ENCODE results near the gene YPEL1. TPM values are rescaled to one million over a fixed set of nuclear protein-coding genes. Genes with fewer than 3 reads are reported as not detected.

The YPEL1 gene
- total and polyA plus RNA-seq, 2 donors (not counting 1 experiment from before 2014, with no cell fraction given), result 14.9 to 17.0 TPM

GRCh38 chr22:21761994-21762680 is 26.5 kb upstream of the YPEL1 start:
- Histone ChIP-seq H3K4me3 (ENCODE audit: control extremely low read depth in 1 of 5, extremely low read depth in 1 of 5, insufficient read depth in 1 of 5, low read depth in 2 of 5, low read length in 4 of 5) (no peak overlapping the region), H3K4me1 (ENCODE audit: control insufficient read depth in 2 of 2, insufficient read depth in 2 of 2, low read length in 2 of 2) (no peaks in the 10 kb centered on the region), H3K27me3 (replicated peaks in 1 of 4; ENCODE audit: control extremely low read depth in 1 of 4, control insufficient read depth in 3 of 4, insufficient read depth in 4 of 4, low read length in 3 of 4) (no peaks in the 10 kb centered on the region), H3K27ac (ENCODE audit: low read length in 2 of 2) (no peak overlapping the region), H2AFZ (ENCODE audit: insufficient read depth, low read depth, low read length, poor library complexity, severe bottlenecking) (no peak overlapping the region), H3K4me2 (replicated peaks; ENCODE audit: low read depth, low read length, poor library complexity, severe bottlenecking) (no peak overlapping the region), H3K79me2 (ENCODE audit: control insufficient read depth, insufficient read depth, low read length) (no peaks in the 10 kb centered on the region), H3K9ac (ENCODE audit: low read length) (no peak overlapping the region), H4K20me1 (ENCODE audit: control insufficient read depth, insufficient read depth, low read length, poor library complexity, severe bottlenecking) (peaks cover 24% of the 10 kb centered on the region), H3K36me3 (replicated peaks in 1 of 2; ENCODE audit: control extremely low read depth in 1 of 2, control insufficient read depth in 1 of 2, extremely low read depth in 1 of 2, insufficient read depth in 2 of 2, low read length in 1 of 2) (peaks cover 13 to 72% of the 10 kb centered on the region in 2 experiments), H3K9me3 (ENCODE audit: control extremely low read depth in 1 of 3, control insufficient read depth in 2 of 3, insufficient read depth in 1 of 3, low read length in 2 of 3) (no peaks in the 10 kb centered on the region)
- H3K27ac Mint-ChIP-seq, result no peak overlapping the region
- ChIA-PET CTCF (interaction anchor here (1.0 to 1.2 kb wide), 3 partner anchors 10 to 191 kb away, joined by 3 to 6 read pairs (median 3); partner anchors contain the start of gene PPM1F), POLR2A (no interaction called here)
- ATAC-seq (ENCODE audit: low read depth) (no peak), DNase-seq (no peak)
- no peaks in the 10 kb centered on the region for H3K27me3 Mint-ChIP-seq
- intact Hi-C loops (cut with micrococcal nuclease), result no loop called here
- H3K4me3 Mint-ChIP-seq, result no peak overlapping the region
- no peak for TF ChIP-seq EZH2 (IDR thresholded peaks at IDR 0.05; ENCODE audit: borderline replicate concordance, insufficient read depth, low read depth, low read length, poor library complexity, severe bottlenecking)
- TF ChIP-seq, protein P1, sequence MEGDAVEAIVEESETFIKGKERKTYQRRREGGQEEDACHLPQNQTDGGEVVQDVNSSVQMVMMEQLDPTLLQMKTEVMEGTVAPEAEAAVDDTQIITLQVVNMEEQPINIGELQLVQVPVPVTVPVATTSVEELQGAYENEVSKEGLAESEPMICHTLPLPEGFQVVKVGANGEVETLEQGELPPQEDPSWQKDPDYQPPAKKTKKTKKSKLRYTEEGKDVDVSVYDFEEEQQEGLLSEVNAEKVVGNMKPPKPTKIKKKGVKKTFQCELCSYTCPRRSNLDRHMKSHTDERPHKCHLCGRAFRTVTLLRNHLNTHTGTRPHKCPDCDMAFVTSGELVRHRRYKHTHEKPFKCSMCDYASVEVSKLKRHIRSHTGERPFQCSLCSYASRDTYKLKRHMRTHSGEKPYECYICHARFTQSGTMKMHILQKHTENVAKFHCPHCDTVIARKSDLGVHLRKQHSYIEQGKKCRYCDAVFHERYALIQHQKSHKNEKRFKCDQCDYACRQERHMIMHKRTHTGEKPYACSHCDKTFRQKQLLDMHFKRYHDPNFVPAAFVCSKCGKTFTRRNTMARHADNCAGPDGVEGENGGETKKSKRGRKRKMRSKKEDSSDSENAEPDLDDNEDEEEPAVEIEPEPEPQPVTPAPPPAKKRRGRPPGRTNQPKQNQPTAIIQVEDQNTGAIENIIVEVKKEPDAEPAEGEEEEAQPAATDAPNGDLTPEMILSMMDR (IDR thresholded peaks at IDR 0.05), result no peak
- no peaks in the 10 kb centered on the region for H3K9me3 Mint-ChIP-seq (ENCODE audit: insufficient read depth)
- WGBS (ENCODE audit: insufficient coverage), result 96% methylated on average over 13 of the region's 15 CpGs
- H3K4me1 Mint-ChIP-seq, result peaks cover 1% of the 10 kb centered on the region

DNA sequence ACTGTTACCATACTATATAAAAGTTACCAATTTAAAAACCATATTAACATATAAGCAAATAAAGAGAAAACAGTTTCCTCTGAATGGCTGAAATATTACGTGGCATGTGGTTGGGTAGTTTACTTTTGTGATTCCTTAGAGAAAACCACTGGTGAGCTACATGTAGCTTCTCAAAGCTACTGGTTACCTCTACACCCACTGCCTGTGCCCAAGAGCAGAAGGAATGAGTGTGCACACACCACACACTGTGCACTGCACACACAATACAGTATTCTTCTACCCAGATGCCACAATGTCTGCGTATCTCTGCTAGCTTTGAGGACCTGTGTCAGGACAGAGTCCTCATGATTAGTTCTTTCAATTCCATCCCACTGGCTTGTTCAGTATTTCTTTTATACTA is 25.5 kb upstream of the YPEL1 start:
- no peaks in the 10 kb centered on the region for H3K79me2 ChIP-seq (ENCODE audit: control insufficient read depth, insufficient read depth, low read length)
- Mint-ChIP-seq H3K4me1 (peaks cover 2% of the 10 kb centered on the region), H3K27me3 (no peaks in the 10 kb centered on the region), H3K9me3 (ENCODE audit: insufficient read depth) (no peaks in the 10 kb centered on the region), H3K4me3 (no peak overlapping the region), H3K27ac (no peak overlapping the region)
- H2AFZ ChIP-seq (ENCODE audit: insufficient read depth, low read depth, low read length, poor library complexity, severe bottlenecking), result no peak overlapping the region
- no peaks in the 10 kb centered on the region for H3K27me3 ChIP-seq (replicated peaks in 1 of 4; ENCODE audit: control extremely low read depth in 1 of 4, control insufficient read depth in 3 of 4, insufficient read depth in 4 of 4, low read length in 3 of 4)
- ChIA-PET CTCF (interaction anchor here (1.2 kb wide), 1 partner anchor 177 kb away, joined by 3 read pairs; no protein-coding TSS in a partner anchor), POLR2A (no interaction called here)
- intact Hi-C loops (cut with micrococcal nuclease), result no loop called here
- no peak overlapping the region for H3K9ac ChIP-seq (ENCODE audit: low read length)
- DNase-seq, result no peak
- TF ChIP-seq, protein P1 (IDR thresholded peaks at IDR 0.05), result no peak
- no peak for TF ChIP-seq EZH2 (IDR thresholded peaks at IDR 0.05; ENCODE audit: borderline replicate concordance, insufficient read depth, low read depth, low read length, poor library complexity, severe bottlenecking)
- ATAC-seq (ENCODE audit: low read depth), result no peak
- 100% methylated on average over 1 of the region's 2 CpGs for WGBS (ENCODE audit: insufficient coverage)
- no peak overlapping the region for H3K27ac ChIP-seq (ENCODE audit: low read length in 2 of 2)
- no peak overlapping the region for H3K4me3 ChIP-seq (ENCODE audit: control extremely low read depth in 1 of 5, extremely low read depth in 1 of 5, insufficient read depth in 1 of 5, low read depth in 2 of 5, low read length in 4 of 5)
- no peaks in the 10 kb centered on the region for H3K9me3 ChIP-seq (ENCODE audit: control extremely low read depth in 1 of 3, control insufficient read depth in 2 of 3, insufficient read depth in 1 of 3, low read length in 2 of 3)
- H4K20me1 ChIP-seq (ENCODE audit: control insufficient read depth, insufficient read depth, low read length, poor library complexity, severe bottlenecking), result peaks cover 20% of the 10 kb centered on the region
- peaks cover 15 to 65% of the 10 kb centered on the region in 2 experiments for H3K36me3 ChIP-seq (replicated peaks in 1 of 2; ENCODE audit: control extremely low read depth in 1 of 2, control insufficient read depth in 1 of 2, extremely low read depth in 1 of 2, insufficient read depth in 2 of 2, low read length in 1 of 2)
- no peaks in the 10 kb centered on the region for H3K4me1 ChIP-seq (ENCODE audit: control insufficient read depth in 2 of 2, insufficient read depth in 2 of 2, low read length in 2 of 2)
- no peak overlapping the region for H3K4me2 ChIP-seq (replicated peaks; ENCODE audit: low read depth, low read length, poor library complexity, severe bottlenecking)

All from B cell (primary cell).